ENCODE measurements around the gene SHISA5.
"Not testable (repeated sequence)": the region's sequence is repeated elsewhere in the genome, so short reads cannot be mapped to it uniquely, and the experiment has no call there.

GRCh38 chr3:48551651-48552050, 47.7 kb upstream of the SHISA5 start:
- TF ChIP-seq CTCF (IDR thresholded peaks at IDR 0.05); EZH2 (IDR thresholded peaks at IDR 0.05; ENCODE audit: borderline replicate concordance, insufficient read depth, low read depth, low read length, poor library complexity, severe bottlenecking): not testable (repeated sequence)

Data from B cell (primary cell).